Spleen (tissue), 11 donors: ENCODE results near the gene PTPRN2. TPM values are rescaled to one million over a fixed set of nuclear protein-coding genes. Genes with fewer than 3 reads are reported as not detected.

Experiments used
- DNase-seq: peaks from one replicate; pipeline ENCODE4 v3.0.0-alpha.2; 2020
- H3K27ac ChIP-seq, 8 donors: fragments of 200-600 bp; sonication (generic) in 7 of 8; 1 replicate in 4 of 8; 2 replicates in 4 of 8; pipeline versions ENCODE4 v1.5.0 to v1.8.0; 2016 to 2021; ENCODE audit warnings: inconsistent platforms in 4 of 8, mild to moderate bottlenecking in 4 of 8, moderate library complexity in 1 of 8
- H3K27me3 ChIP-seq, 7 donors: fragments of 200-600 bp; sonication (generic) in 6 of 7; replicated peaks in 1 of 7; 1 replicate in 4 of 7; 2 replicates in 3 of 7; pipeline versions ENCODE4 v1.5.0 to v1.8.0; 2016 to 2021; ENCODE audit warnings: inconsistent platforms in 3 of 7, mild to moderate bottlenecking in 1 of 7
- H3K36me3 ChIP-seq, 6 donors: fragments of 200-600 bp; sonication (generic) in 5 of 6; 1 replicate in 4 of 6; 2 replicates in 2 of 6; pipeline versions ENCODE4 v1.5.0 to v1.8.0; 2016 to 2021; ENCODE audit warnings: inconsistent platforms in 2 of 6
- H3K4me1 ChIP-seq, 6 donors: fragments of 200-600 bp; sonication (generic) in 5 of 6; 1 replicate in 3 of 6; 2 replicates in 3 of 6; pipeline versions ENCODE4 v1.5.0 to v1.8.0; 2016 to 2021; ENCODE audit warnings: inconsistent platforms in 3 of 6
- H3K4me3 ChIP-seq, 8 donors: fragments of 200-600 bp; sonication (generic) in 7 of 8; 1 replicate in 4 of 8; 2 replicates in 4 of 8; pipeline versions ENCODE4 v1.5.0 to v1.8.0; 2016 to 2021; ENCODE audit warnings: inconsistent platforms in 4 of 8, mild to moderate bottlenecking in 4 of 8, moderate library complexity in 2 of 8
- H3K9me3 ChIP-seq, 8 donors: fragments of 200-600 bp; sonication (generic) in 7 of 8; 1 replicate in 4 of 8; 2 replicates in 4 of 8; pipeline versions ENCODE4 v1.5.0 to v1.8.0; 2016 to 2021; ENCODE audit warnings: inconsistent platforms in 4 of 8
- POLR2A ChIP-seq, 3 donors: fragments of 450-650 bp; IDR thresholded peaks; one replicate each; pipeline ENCODE4 v1.5.1; 2017; ENCODE audit warnings: antibody characterized with exemption in 3 of 3, mild to moderate bottlenecking in 1 of 3
- POLR2AphosphoS5 ChIP-seq, 3 donors: sonication (generic); formaldehyde crosslinking; IDR thresholded peaks; one replicate each; pipeline ENCODE4 v1.5.1; 2017; ENCODE audit warnings: antibody characterized with exemption in 3 of 3
- WGBS, 5 donors: extraction: QIAGEN DNeasy Blood & Tissue Kit in 3 of 5; methylation state at CpG; one replicate each; pipeline versions ENCODE4 v1.1.5 to v1.1.7; 2013 to 2018; 5-methylcytosine and 5-hydroxymethylcytosine counted together
- intact Hi-C: fragments of 100-400 bp; cut with DNase I; formaldehyde crosslinking; loops from one replicate; pipeline ENCODE4 v1.15.0; 2023; ENCODE audit warnings: low total_unique reads
- polyA plus RNA-seq, 3 donors: library from polyadenylated mRNA; stranded (reverse); fragments of 200-250 nt; gene quantifications; one replicate each; pipeline ENCODE4 v1.2.1, GENCODE V29; 2013
- total RNA-seq, 7 donors: library from RNA; depleted of rRNA in 3 of 7; stranded (reverse); fragments of >200 nt in 3 of 7; fragmentation: NEBNext Ultra II Directional in 4 of 7; extraction: Animal tissue kit (Norgen Biotek cat#: 25700) in 4 of 7; gene quantifications; one replicate each; pipeline versions ENCODE4 v1.1.0 to v1.2.1, GENCODE V29; 2016 to 2021
- TF ChIP-seq, protein P1 (sequence below), 11 experiments: fragments of 200-600 bp in 7 of 11; fragments of 450-650 bp in 4 of 11; sonication (generic) in 4 of 11; IDR thresholded peaks in 8 of 11; conservative IDR thresholded peaks in 3 of 11; 1 replicate in 7 of 11; 2 replicates in 4 of 11; pipeline versions ENCODE4 v1.4.0 to v1.8.0; 2016 to 2021; ENCODE audit warnings: antibody characterized with exemption in 11 of 11, inconsistent platforms in 4 of 11, mild to moderate bottlenecking in 1 of 11
- donor health status: healthy with polysubstance abuse.
- donor health status: DM: no; HTN: no; CAD: no; lungs with moderate emphysema.
- donor health status: DM: no; HTN: no; CAD: no.
- donor health status: Bipolar disorder and iron deficiency.
- donor health status: healthy.
- donor health status: DM: no; HTN: no; CAD: no.
- donor health status: DM: yes; HTN: yes; CAD: no.

The PTPRN2 gene
- total and polyA plus RNA-seq, 10 donors = 7.0 to 22.8 (median 16.8) TPM

GRCh38 chr7:157646551-157646950 lies 941.1 kb downstream of the PTPRN2 start:
- Histone ChIP-seq H3K4me3 (no peak overlapping the region), H3K27me3 (peaks cover 0 to 12% (median 0%) of the 10 kb centered on the region in 7 donors), H3K36me3 (no peaks in the 10 kb centered on the region), H3K9me3 (peaks cover 0 to 3% (median 0%) of the 10 kb centered on the region in 8 donors), H3K27ac (no peak overlapping the region), H3K4me1 (no peaks in the 10 kb centered on the region)
- 89 to 97% (median 94%) methylated on average over 5 to 13 of the region's 13 CpGs for WGBS, 5 donors
- intact Hi-C loops = no loop called here
- TF ChIP-seq POLR2A (IDR thresholded peaks at IDR 0.05) (no peak), POLR2AphosphoS5 (IDR thresholded peaks at IDR 0.05) (no peak)
- TF ChIP-seq, protein P1, sequence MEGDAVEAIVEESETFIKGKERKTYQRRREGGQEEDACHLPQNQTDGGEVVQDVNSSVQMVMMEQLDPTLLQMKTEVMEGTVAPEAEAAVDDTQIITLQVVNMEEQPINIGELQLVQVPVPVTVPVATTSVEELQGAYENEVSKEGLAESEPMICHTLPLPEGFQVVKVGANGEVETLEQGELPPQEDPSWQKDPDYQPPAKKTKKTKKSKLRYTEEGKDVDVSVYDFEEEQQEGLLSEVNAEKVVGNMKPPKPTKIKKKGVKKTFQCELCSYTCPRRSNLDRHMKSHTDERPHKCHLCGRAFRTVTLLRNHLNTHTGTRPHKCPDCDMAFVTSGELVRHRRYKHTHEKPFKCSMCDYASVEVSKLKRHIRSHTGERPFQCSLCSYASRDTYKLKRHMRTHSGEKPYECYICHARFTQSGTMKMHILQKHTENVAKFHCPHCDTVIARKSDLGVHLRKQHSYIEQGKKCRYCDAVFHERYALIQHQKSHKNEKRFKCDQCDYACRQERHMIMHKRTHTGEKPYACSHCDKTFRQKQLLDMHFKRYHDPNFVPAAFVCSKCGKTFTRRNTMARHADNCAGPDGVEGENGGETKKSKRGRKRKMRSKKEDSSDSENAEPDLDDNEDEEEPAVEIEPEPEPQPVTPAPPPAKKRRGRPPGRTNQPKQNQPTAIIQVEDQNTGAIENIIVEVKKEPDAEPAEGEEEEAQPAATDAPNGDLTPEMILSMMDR (IDR thresholded peaks at IDR 0.05 in 8 of 11, conservative IDR thresholded peaks at IDR 0.05 in 3 of 11) = no peak
- DNase-seq = no peak

- Histone ChIP-seq H3K27me3 (peaks cover 0 to 12% (median 0%) of the 10 kb centered on the region in 7 donors), H3K27ac (no peak overlapping the region), H3K4me1 (no peaks in the 10 kb centered on the region), H3K36me3 (no peaks in the 10 kb centered on the region), H3K4me3 (no peak overlapping the region), H3K9me3 (peaks cover 0 to 13% (median 5%) of the 10 kb centered on the region in 8 donors)
- 67 to 78% (median 76%) methylated on average over 5 to 12 of the region's 12 CpGs for WGBS, 5 donors
- intact Hi-C loops = no loop called here
- TF ChIP-seq, protein P1 (IDR thresholded peaks at IDR 0.05 in 8 of 11, conservative IDR thresholded peaks at IDR 0.05 in 3 of 11) = no peak
- no peak for TF ChIP-seq POLR2AphosphoS5 (IDR thresholded peaks at IDR 0.05)
- TF ChIP-seq POLR2A (IDR thresholded peaks at IDR 0.05) = no peak
- DNase-seq = no peak
Measured at GRCh38 chr7:157645539-157645938, 942.1 kb downstream of the PTPRN2 start.

DNA sequence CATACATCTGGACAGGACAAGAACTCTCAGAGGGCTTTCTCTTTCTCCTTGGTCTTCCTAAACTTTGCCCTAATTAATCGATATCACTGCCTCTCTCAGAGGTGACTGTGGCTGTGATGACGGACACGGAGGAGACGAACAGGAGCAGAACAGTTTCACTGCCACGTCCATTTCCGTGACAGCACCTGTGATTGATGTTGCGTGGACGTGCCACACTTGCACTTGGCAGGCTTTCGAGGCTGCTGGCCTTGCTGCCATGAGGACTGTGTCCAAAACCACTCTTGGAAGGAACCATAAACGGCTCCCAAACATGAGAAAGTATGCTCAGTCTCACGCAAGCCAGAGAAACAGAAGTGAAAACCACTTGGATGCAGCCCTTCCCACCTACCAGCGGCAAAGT lies 942.7 kb downstream of the PTPRN2 start:
- WGBS, 5 donors = 81 to 94% (median 90%) methylated on average over 12 of the region's 12 CpGs

GRCh38 chr7:157643525-157643970 lies 944.1 kb downstream of the PTPRN2 start:
- no peak for DNase-seq
- no peaks in the 10 kb centered on the region for H3K36me3 ChIP-seq
- no peak overlapping the region for H3K27ac ChIP-seq
- peaks cover 0 to 12% (median 0%) of the 10 kb centered on the region in 7 donors for H3K27me3 ChIP-seq
- WGBS, 5 donors = 85 to 92% (median 88%) methylated on average over 15 to 23 of the region's 23 CpGs
- H3K4me1 ChIP-seq = no peaks in the 10 kb centered on the region
- no peak overlapping the region for H3K4me3 ChIP-seq
- intact Hi-C loops = no loop called here
- H3K9me3 ChIP-seq = peaks cover 0 to 27% (median 16%) of the 10 kb centered on the region in 8 donors
- TF ChIP-seq POLR2AphosphoS5 (IDR thresholded peaks at IDR 0.05) = no peak
- TF ChIP-seq, protein P1 (IDR thresholded peaks at IDR 0.05 in 8 of 11, conservative IDR thresholded peaks at IDR 0.05 in 3 of 11) = no peak
- no peak for TF ChIP-seq POLR2A (IDR thresholded peaks at IDR 0.05)

More for the DNA sequence above, 942.7 kb downstream of the PTPRN2 start:
- H3K4me1 ChIP-seq = no peaks in the 10 kb centered on the region
- no peak for TF ChIP-seq POLR2A (IDR thresholded peaks at IDR 0.05)
- no peak for TF ChIP-seq POLR2AphosphoS5 (IDR thresholded peaks at IDR 0.05)
- TF ChIP-seq, protein P1 (IDR thresholded peaks at IDR 0.05 in 8 of 11, conservative IDR thresholded peaks at IDR 0.05 in 3 of 11) = no peak
- H3K27me3 ChIP-seq = peaks cover 0 to 12% (median 0%) of the 10 kb centered on the region in 7 donors
- no peak for DNase-seq
- intact Hi-C loops = no loop called here
- no peak overlapping the region for H3K27ac ChIP-seq
- no peaks in the 10 kb centered on the region for H3K36me3 ChIP-seq
- no peak overlapping the region for H3K4me3 ChIP-seq
- peaks cover 0 to 19% (median 11%) of the 10 kb centered on the region in 8 donors for H3K9me3 ChIP-seq
